B cell (primary cell): ENCODE measurements around the gene POMT1.

ENCODE experiments used
- CTCF ChIP-seq: fragments of 200-600 bp; IDR thresholded peaks from one replicate; pipeline ENCODE4 v1.8.0; 2022; ENCODE audit warnings: antibody characterized with exemption, mild to moderate bottlenecking
- EZH2 ChIP-seq: IDR thresholded peaks from 2 replicates; pipeline ENCODE4 v1.6.1; 2012; ENCODE audit warnings: borderline replicate concordance, low read depth, mild to moderate bottlenecking, moderate library complexity, low read length; ENCODE audit not compliant: insufficient read depth, poor library complexity, severe bottlenecking

GRCh38 chr9:131487621-131488031 is 15.1 kb upstream of the POMT1 start:
- TF ChIP-seq CTCF (no peak), EZH2 (no peak)
